Panc1 (cell line): ENCODE measurements around the gene RAMAC. TPM values are rescaled to one million over a fixed set of nuclear protein-coding genes. Genes with fewer than 3 reads are reported as not detected.

Source experiments
- ATAC-seq: fragments of 200-7000 bp; cut with Tn5 transposase; 2 replicates; pipeline ENCODE4 v1.9.1; 2020; ENCODE audit warnings: mild to moderate bottlenecking, moderate library complexity
- BruUV-seq: library from RNA; stranded (reverse); fragments of 400-500 nt; replicated peaks from 2 replicates; lab custom pipeline; 2021; lab: Mats Ljungman, UMichigan
- CTCF ChIA-PET: fragments of 300-600 bp; sonication (Branson Sonifier 250); formaldehyde crosslinking; loops from one replicate; lab custom pipeline; 2022; ENCODE audit warnings: antibody characterized with exemption; lab: Charles Lee
- POLR2A ChIA-PET: fragments of 300-600 bp; sonication (Branson Sonifier 250); formaldehyde crosslinking; loops from one replicate; lab custom pipeline; 2022; ENCODE audit warnings: antibody characterized with exemption; lab: Charles Lee
- DNase-seq: peaks from one replicate; pipeline ENCODE4 v3.0.0-alpha.2; 2010; ENCODE audit warnings: low read depth, low spot score
- H3K27ac ChIP-seq: 2 replicates; pipeline ENCODE4 v1.5.1; 2011; ENCODE audit warnings: mild to moderate bottlenecking, low read length, inconsistent platforms
- H3K27me3 ChIP-seq: fragments of 200-500 bp; sonication (Bioruptor generic); 2 replicates; pipeline ENCODE4 v1.6.0; 2014; ENCODE audit warnings: low read length, inconsistent platforms; ENCODE audit not compliant: control insufficient read depth, insufficient read depth
- H3K36me3 ChIP-seq: fragments of 200-500 bp; sonication (Bioruptor generic); 2 replicates; pipeline ENCODE4 v1.5.1; 2014; ENCODE audit warnings: inconsistent platforms, mild to moderate bottlenecking, low read length, moderate library complexity; ENCODE audit not compliant: control insufficient read depth, insufficient read depth
- H3K4me1 ChIP-seq: 2 replicates; pipeline ENCODE4 v1.5.1; 2011; ENCODE audit warnings: inconsistent platforms, mild to moderate bottlenecking, low read length, moderate library complexity; ENCODE audit not compliant: control insufficient read depth, insufficient read depth
- H3K4me3 ChIP-seq, 2 experiments: 2 replicates each; pipeline ENCODE4 v1.5.1; 2011 to 2012; ENCODE audit warnings: low read depth in 2 of 2, low read length in 2 of 2, mild to moderate bottlenecking in 2 of 2, inconsistent platforms in 1 of 2, moderate library complexity in 1 of 2
- H3K9me3 ChIP-seq: fragments of 200-500 bp; sonication (Bioruptor generic); 2 replicates; pipeline ENCODE4 v1.5.1; 2014; ENCODE audit warnings: low read depth, mild to moderate bottlenecking, inconsistent platforms, low read length, moderate library complexity; ENCODE audit not compliant: control insufficient read depth, insufficient read depth
- POLR2AphosphoS5 ChIP-seq: IDR thresholded peaks from 2 replicates; pipeline ENCODE4 v1.6.1; 2012; ENCODE audit warnings: mild to moderate bottlenecking, low read depth, low read length, moderate library complexity
- REST ChIP-seq, 2 experiments: IDR thresholded peaks; 2 replicates each; pipeline ENCODE4 v1.6.1; 2011 to 2012; ENCODE audit warnings: low read depth in 2 of 2, control low read depth in 1 of 2, low read length in 1 of 2, mild to moderate bottlenecking in 1 of 2, moderate library complexity in 1 of 2; ENCODE audit not compliant: insufficient read depth in 1 of 2
- SIN3A ChIP-seq: IDR thresholded peaks from 2 replicates; pipeline ENCODE4 v1.6.1; 2012; ENCODE audit warnings: low read depth, mild to moderate bottlenecking, low read length, moderate library complexity, borderline replicate concordance; ENCODE audit not compliant: insufficient read depth
- TCF7L2 ChIP-seq: IDR thresholded peaks from 2 replicates; pipeline ENCODE4 v1.6.1; 2011; ENCODE audit warnings: mild to moderate bottlenecking, low read depth, low read length, inconsistent platforms
- in situ Hi-C: cut with HindIII; loops from 2 replicates; pipeline ENCODE4 v1.10.0; 2016; ENCODE audit warnings: low sequenced_read_pairs, low pct_unique_long_range_greater_than_20kb
- intact Hi-C: fragments of 100-400 bp; cut with micrococcal nuclease; formaldehyde crosslinking; loops from one replicate; pipeline ENCODE4 v1.10.0; 2022; ENCODE audit not compliant: unreplicated experiment
- total RNA-seq: library from RNA; stranded (reverse); gene quantifications from one replicate; pipeline ENCODE4 v1.2.1, GENCODE V29; 2021; ENCODE audit not compliant: unreplicated experiment
- TF ChIP-seq, protein P1 (sequence below): fragments of 450-650 bp; IDR thresholded peaks from 2 replicates; pipeline ENCODE4 v1.5.1; 2017; ENCODE audit warnings: mild to moderate bottlenecking

Gene RAMAC
- total RNA-seq, 1 experiment from 2014 or later: 32.0 TPM

DNA sequence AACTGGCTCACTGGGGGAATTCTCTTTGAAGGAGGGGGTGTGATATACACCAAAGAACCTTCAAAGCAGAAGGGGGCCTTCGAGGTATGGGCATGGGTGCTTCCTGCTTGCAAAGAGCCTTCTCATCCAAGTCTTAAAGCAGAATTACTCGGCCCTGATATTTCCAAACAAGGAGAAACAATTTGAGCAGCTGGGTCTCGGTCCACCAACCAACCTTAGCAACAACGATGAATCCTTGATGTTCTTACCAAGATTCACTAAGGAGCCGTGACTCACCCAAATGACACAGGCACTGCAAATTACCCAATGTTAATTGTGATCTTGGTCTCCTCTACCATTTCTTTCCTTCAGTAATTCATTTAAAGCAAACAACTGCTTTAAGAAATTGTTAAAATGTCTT is 41.2 kb upstream of the RAMAC start:
- ChIA-PET CTCF (no interaction called here), POLR2A (no interaction called here)
- no peaks in the 10 kb centered on the region for H3K36me3 ChIP-seq
- no peaks in the 10 kb centered on the region for H3K4me1 ChIP-seq
- no peak for ATAC-seq
- no TSS peak for BruUV-seq
- in situ Hi-C loops: no loop called here
- DNase-seq: no peak
- no peaks in the 10 kb centered on the region for H3K9me3 ChIP-seq
- intact Hi-C loops: no loop called here
- H3K27ac ChIP-seq: no peak overlapping the region
- H3K27me3 ChIP-seq: no peaks in the 10 kb centered on the region
- H3K4me3 ChIP-seq: no peak overlapping the region
- no peak for TF ChIP-seq SIN3A
- TF ChIP-seq, protein P1, sequence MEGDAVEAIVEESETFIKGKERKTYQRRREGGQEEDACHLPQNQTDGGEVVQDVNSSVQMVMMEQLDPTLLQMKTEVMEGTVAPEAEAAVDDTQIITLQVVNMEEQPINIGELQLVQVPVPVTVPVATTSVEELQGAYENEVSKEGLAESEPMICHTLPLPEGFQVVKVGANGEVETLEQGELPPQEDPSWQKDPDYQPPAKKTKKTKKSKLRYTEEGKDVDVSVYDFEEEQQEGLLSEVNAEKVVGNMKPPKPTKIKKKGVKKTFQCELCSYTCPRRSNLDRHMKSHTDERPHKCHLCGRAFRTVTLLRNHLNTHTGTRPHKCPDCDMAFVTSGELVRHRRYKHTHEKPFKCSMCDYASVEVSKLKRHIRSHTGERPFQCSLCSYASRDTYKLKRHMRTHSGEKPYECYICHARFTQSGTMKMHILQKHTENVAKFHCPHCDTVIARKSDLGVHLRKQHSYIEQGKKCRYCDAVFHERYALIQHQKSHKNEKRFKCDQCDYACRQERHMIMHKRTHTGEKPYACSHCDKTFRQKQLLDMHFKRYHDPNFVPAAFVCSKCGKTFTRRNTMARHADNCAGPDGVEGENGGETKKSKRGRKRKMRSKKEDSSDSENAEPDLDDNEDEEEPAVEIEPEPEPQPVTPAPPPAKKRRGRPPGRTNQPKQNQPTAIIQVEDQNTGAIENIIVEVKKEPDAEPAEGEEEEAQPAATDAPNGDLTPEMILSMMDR: no peak
- no peak for TF ChIP-seq POLR2AphosphoS5
- TF ChIP-seq TCF7L2: no peak
- no peak for TF ChIP-seq REST (IDR thresholded peaks at IDR 0.05; ENCODE audit: insufficient read depth in 1 of 2, low read depth in 2 of 2, low read length in 1 of 2)

- ATAC-seq (no peak), DNase-seq (no peak)
- in situ Hi-C loops: no loop called here
- CTCF ChIA-PET: no interaction called here
- no peak for TF ChIP-seq TCF7L2
- TF ChIP-seq POLR2AphosphoS5: no peak
- TF ChIP-seq, protein P1: no peak
- no peak for TF ChIP-seq SIN3A
- intact Hi-C loops: no loop called here
- BruUV-seq: no TSS peak
- POLR2A ChIA-PET: interaction anchor here (0.6 kb wide), 1 partner anchor 10 kb away, joined by 5 read pairs; no protein-coding TSS in a partner anchor
- Histone ChIP-seq H3K4me3 (no peak overlapping the region), H3K9me3 (no peaks in the 10 kb centered on the region), H3K27ac (no peak overlapping the region), H3K4me1 (no peaks in the 10 kb centered on the region), H3K36me3 (no peaks in the 10 kb centered on the region), H3K27me3 (no peaks in the 10 kb centered on the region)
Measured at GRCh38 chr15:82945326-82945725, 40.7 kb upstream of the RAMAC start.
